Trophoblast cell (in vitro differentiated cells and primary cell): ENCODE results near the gene TTI1.

Experiments
- DNase-seq, 2 donors: peaks; one replicate each; pipeline ENCODE4 v3.0.0-alpha.2; 2016
- H2AFZ ChIP-seq: 2 replicates; pipeline ENCODE4 v1.6.1; 2013; ENCODE audit warnings: low read length, moderate library complexity, mild to moderate bottlenecking; ENCODE audit not compliant: insufficient read depth, poor library complexity
- H2AK5ac ChIP-seq: 2 replicates; pipeline ENCODE4 v1.6.1; 2013; ENCODE audit warnings: mild to moderate bottlenecking, low read length
- H2BK120ac ChIP-seq: 2 replicates; pipeline ENCODE4 v1.6.1; 2013; ENCODE audit warnings: low read length, mild to moderate bottlenecking, moderate library complexity; ENCODE audit not compliant: insufficient read depth, poor library complexity
- H2BK12ac ChIP-seq: 2 replicates; pipeline ENCODE4 v1.6.1; 2013; ENCODE audit warnings: mild to moderate bottlenecking, low read length, moderate library complexity
- H2BK5ac ChIP-seq: 2 replicates; pipeline ENCODE4 v1.6.1; 2013; ENCODE audit warnings: low read length, low read depth, moderate library complexity, mild to moderate bottlenecking; ENCODE audit not compliant: poor library complexity
- H3K14ac ChIP-seq: 2 replicates; pipeline ENCODE4 v1.6.1; 2013; ENCODE audit warnings: mild to moderate bottlenecking, low read length
- H3K18ac ChIP-seq: 2 replicates; pipeline ENCODE4 v1.6.1; 2013; ENCODE audit warnings: mild to moderate bottlenecking, low read length
- H3K23ac ChIP-seq: 2 replicates; pipeline ENCODE4 v1.6.1; 2013; ENCODE audit warnings: low read length
- H3K27ac ChIP-seq: 2 replicates; pipeline ENCODE4 v1.5.1; 2013; ENCODE audit warnings: low read depth, mild to moderate bottlenecking, inconsistent platforms, low read length, moderate library complexity
- H3K27me3 ChIP-seq: 2 replicates; pipeline ENCODE4 v1.6.1; 2013; ENCODE audit warnings: inconsistent platforms, mild to moderate bottlenecking, low read length, moderate library complexity; ENCODE audit not compliant: insufficient read depth
- H3K36me3 ChIP-seq, 2 experiments: 1 replicate in 1 of 2; 2 replicates in 1 of 2; pipeline ENCODE4 v1.6.1; 2013; ENCODE audit warnings: low read length in 2 of 2, mild to moderate bottlenecking in 2 of 2, moderate library complexity in 1 of 2; ENCODE audit not compliant: insufficient read depth in 2 of 2, control insufficient read depth in 1 of 2
- H3K4ac ChIP-seq: 2 replicates; pipeline ENCODE4 v1.6.1; 2013; ENCODE audit warnings: low read depth, mild to moderate bottlenecking, low read length, moderate library complexity
- H3K4me1 ChIP-seq, 2 experiments: 1 replicate in 1 of 2; 2 replicates in 1 of 2; pipeline ENCODE4 v1.6.1; 2013; ENCODE audit warnings: low read length in 2 of 2, mild to moderate bottlenecking in 2 of 2, moderate library complexity in 1 of 2; ENCODE audit not compliant: insufficient read depth in 2 of 2, control insufficient read depth in 1 of 2
- H3K4me2 ChIP-seq: 2 replicates; pipeline ENCODE4 v1.6.1; 2013; ENCODE audit warnings: inconsistent platforms, mild to moderate bottlenecking, low read length, moderate library complexity
- H3K4me3 ChIP-seq: 2 replicates; pipeline ENCODE4 v1.5.1; 2013; ENCODE audit warnings: mild to moderate bottlenecking, low read depth, low read length, inconsistent platforms
- H3K79me1 ChIP-seq: one replicate; pipeline ENCODE4 v1.6.1; 2013; ENCODE audit warnings: low read length
- H3K79me2 ChIP-seq: 2 replicates; pipeline ENCODE4 v1.6.1; 2013; ENCODE audit warnings: low read length, mild to moderate bottlenecking; ENCODE audit not compliant: control insufficient read depth, insufficient read depth, poor library complexity
- H3K9ac ChIP-seq: 2 replicates; pipeline ENCODE4 v1.6.1; 2013; ENCODE audit warnings: mild to moderate bottlenecking, low read length
- H3K9me3 ChIP-seq: 2 replicates; pipeline ENCODE4 v1.6.1; 2013; ENCODE audit warnings: low read depth, mild to moderate bottlenecking, control low read depth, inconsistent platforms, low read length; ENCODE audit not compliant: insufficient read depth
- H4K12ac ChIP-seq: 2 replicates; pipeline ENCODE4 v1.6.1; 2013; ENCODE audit warnings: low read depth, mild to moderate bottlenecking, low read length, moderate library complexity
- H4K8ac ChIP-seq: 2 replicates; pipeline ENCODE4 v1.6.1; 2013; ENCODE audit warnings: low read depth, mild to moderate bottlenecking, low read length, moderate library complexity
- H4K91ac ChIP-seq: one replicate; pipeline ENCODE4 v1.6.1; 2013; ENCODE audit warnings: low read depth, mild to moderate bottlenecking, low read length, moderate library complexity
- WGBS: extraction: QIAGEN DNeasy Blood & Tissue Kit; methylation state at CpG from one replicate; pipeline ENCODE4 v1.1.7; 2013; ENCODE audit warnings: missing lambda C conversion rate; ENCODE audit not compliant: insufficient read length, insufficient coverage; ENCODE audit errors: extremely low coverage; 5-methylcytosine and 5-hydroxymethylcytosine counted together

Gene TTI1

DNA sequence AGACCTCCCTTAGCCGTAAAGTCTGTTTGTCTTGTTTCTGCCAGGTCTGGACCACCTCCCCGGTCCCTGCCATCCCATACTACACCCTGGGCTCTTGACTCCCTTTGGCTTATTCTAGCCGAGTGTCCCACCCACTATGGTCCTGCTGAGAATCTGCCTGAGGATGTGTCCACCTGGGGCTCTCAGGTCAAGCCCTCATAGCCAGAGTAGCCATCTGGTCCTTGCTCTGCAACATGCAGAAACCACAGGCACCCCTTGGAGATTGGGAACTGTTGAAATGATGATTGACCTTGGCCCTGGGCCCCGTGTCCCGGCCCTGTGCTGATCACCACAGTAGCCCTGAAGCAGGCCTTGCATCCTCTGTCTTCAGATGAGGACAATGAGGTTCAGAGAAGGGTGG, 86.3 kb downstream of the TTI1 start:
- Histone ChIP-seq H3K27ac (no peak overlapping the region), H3K4ac (no peak overlapping the region), H4K12ac (no peak overlapping the region), H3K18ac (no peak overlapping the region), H3K79me2 (no peaks in the 10 kb centered on the region), H4K91ac (no peak overlapping the region), H3K4me1 (no peaks in the 10 kb centered on the region), H3K79me1 (no peaks in the 10 kb centered on the region), H2AK5ac (no peak overlapping the region), H3K36me3 (no peaks in the 10 kb centered on the region), H3K4me2 (no peak overlapping the region), H3K4me3 (no peak overlapping the region), H3K27me3 (no peaks in the 10 kb centered on the region), H2BK120ac (no peak overlapping the region), H4K8ac (no peak overlapping the region), H3K23ac (no peak overlapping the region), H3K9me3 (no peaks in the 10 kb centered on the region), H2BK12ac (no peak overlapping the region), H2AFZ (no peak overlapping the region), H3K9ac (no peak overlapping the region), H3K14ac (no peak overlapping the region), H2BK5ac (no peak overlapping the region)
- DNase-seq = no peak
- WGBS = no CpG with 5 or more reads among the region's 5 CpGs

DNA sequence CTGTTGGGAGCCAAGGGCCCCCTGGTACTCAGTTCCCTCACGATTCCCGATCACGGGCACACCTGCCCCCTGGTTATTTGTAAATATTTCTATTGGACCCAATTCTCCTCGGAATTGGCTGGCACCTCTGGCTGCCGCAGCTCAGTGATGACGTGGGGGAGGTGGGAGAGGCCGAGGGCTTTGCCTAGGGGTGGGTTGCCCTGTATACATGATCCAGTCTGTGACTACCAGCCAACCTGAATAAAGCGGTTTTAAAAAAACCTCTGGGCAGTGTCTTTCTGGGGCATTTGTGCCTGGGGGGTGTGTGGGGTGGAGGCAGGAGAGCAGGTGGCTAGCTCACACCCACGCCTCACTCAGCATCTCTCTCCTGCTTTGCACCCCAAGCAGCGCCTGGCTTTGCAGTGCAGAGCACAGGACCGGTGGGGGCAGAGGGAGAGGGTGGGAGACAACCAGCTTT, 88.1 kb downstream of the TTI1 start:
- no CpG with 5 or more reads among the region's 11 CpGs for WGBS

DNA sequence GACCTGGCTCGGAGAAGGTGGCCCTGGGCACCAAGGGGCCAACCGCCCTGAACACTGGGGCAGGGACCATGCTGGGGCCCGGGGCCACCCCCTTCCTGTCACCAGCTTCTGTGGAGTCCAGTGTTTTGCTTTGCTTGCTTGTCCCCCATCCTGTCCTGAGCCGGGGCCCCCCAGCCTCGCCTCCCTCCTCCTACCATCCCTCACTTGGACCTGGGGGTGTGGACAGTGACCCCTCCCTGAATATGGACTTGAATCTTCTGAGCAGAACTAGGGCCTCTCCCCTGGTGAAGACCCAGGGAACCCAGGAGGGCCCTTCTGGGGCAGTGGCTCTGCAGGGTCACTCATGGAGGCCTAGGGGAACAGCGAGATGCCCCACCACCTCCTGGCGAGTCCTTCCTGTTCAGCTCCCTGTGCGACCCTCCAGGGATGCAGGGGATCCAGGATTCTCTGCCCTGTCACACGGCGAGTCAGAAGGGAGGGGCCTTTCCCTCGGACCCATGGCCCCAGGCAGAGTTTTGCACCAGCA, 88.7 kb downstream of the TTI1 start:
- Histone ChIP-seq H3K36me3 (no peaks in the 10 kb centered on the region), H3K23ac (no peak overlapping the region), H3K14ac (no peak overlapping the region), H3K4ac (no peak overlapping the region), H2BK12ac (no peak overlapping the region), H3K79me2 (no peaks in the 10 kb centered on the region), H2BK5ac (no peak overlapping the region), H3K9ac (no peak overlapping the region), H3K18ac (no peak overlapping the region), H3K27me3 (no peaks in the 10 kb centered on the region), H3K4me1 (no peaks in the 10 kb centered on the region), H4K91ac (no peak overlapping the region), H3K27ac (no peak overlapping the region), H4K12ac (no peak overlapping the region), H2BK120ac (no peak overlapping the region), H3K4me2 (no peak overlapping the region), H4K8ac (no peak overlapping the region), H3K79me1 (no peaks in the 10 kb centered on the region), H3K4me3 (no peak overlapping the region), H3K9me3 (peaks cover 3% of the 10 kb centered on the region), H2AFZ (no peak overlapping the region), H2AK5ac (no peak overlapping the region)
- WGBS = no CpG with 5 or more reads among the region's 11 CpGs
- no peak for DNase-seq

More for the DNA sequence above, 88.1 kb downstream of the TTI1 start:
- Histone ChIP-seq H3K36me3 (no peaks in the 10 kb centered on the region), H3K18ac (no peak overlapping the region), H2BK120ac (no peak overlapping the region), H3K9me3 (peaks cover 3% of the 10 kb centered on the region), H3K79me1 (no peaks in the 10 kb centered on the region), H3K27me3 (no peaks in the 10 kb centered on the region), H4K91ac (no peak overlapping the region), H2BK12ac (no peak overlapping the region), H3K79me2 (no peaks in the 10 kb centered on the region), H3K27ac (no peak overlapping the region), H3K4me2 (no peak overlapping the region), H3K14ac (no peak overlapping the region), H3K9ac (no peak overlapping the region), H3K23ac (no peak overlapping the region), H2BK5ac (no peak overlapping the region), H2AK5ac (no peak overlapping the region), H4K12ac (no peak overlapping the region), H2AFZ (no peak overlapping the region), H4K8ac (no peak overlapping the region), H3K4ac (no peak overlapping the region), H3K4me1 (no peaks in the 10 kb centered on the region), H3K4me3 (no peak overlapping the region)
- no peak for DNase-seq

DNA sequence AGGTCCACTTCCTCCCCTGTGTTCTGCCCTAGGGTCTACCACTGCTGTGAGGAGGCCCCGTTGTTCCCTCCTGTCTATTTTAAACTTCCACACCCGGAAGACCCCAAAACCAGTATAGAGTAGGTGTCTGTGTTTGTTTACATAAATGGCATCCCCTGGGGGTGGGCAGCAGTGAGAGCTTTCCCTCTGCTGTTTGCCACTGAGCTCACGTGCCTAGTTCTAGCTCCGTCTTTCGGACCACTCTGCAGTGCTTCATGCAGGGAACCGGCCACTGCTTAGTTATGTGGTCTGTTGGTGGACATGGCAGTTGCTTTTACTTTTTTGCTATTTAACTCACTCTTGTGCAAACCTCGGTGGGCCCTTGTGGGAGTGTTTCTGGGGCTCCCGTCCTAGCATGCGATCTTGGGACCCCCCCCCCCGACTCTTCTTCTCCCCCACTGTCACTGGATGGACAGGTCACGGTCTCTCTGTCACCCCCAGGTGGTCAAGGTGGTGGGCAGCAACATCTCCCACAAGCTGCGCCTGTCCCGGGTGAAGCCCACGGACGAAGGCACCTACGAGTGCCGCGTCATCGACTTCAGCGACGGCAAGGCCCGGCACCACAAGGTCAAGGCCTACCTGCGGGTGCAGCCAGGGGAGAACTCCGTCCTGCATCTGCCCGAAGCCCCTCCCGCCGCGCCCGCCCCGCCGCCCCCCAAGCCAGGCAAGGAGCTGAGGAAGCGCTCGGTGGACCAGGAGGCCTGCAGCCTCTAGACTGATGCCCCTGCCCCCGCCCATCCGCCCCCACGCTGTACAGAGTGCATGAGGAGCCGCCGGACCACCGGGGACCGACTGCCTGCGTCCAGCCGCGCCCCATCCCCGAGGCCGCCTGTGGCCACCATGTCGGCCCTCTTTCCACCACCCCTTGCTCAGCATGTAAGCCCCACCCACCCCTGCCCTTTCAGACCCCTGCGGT, 89.5 kb downstream of the TTI1 start:
- no peaks in the 10 kb centered on the region for H3K4me1 ChIP-seq
- H4K91ac ChIP-seq = no peak overlapping the region
- no CpG with 5 or more reads among the region's 47 CpGs for WGBS
- no peak overlapping the region for H3K14ac ChIP-seq
- H3K18ac ChIP-seq = no peak overlapping the region
- no peak overlapping the region for H2AFZ ChIP-seq
- no peak overlapping the region for H3K4ac ChIP-seq
- H3K4me2 ChIP-seq = no peak overlapping the region
- H3K27me3 ChIP-seq = no peaks in the 10 kb centered on the region
- no peaks in the 10 kb centered on the region for H3K79me2 ChIP-seq
- H3K79me1 ChIP-seq = no peaks in the 10 kb centered on the region
- H2AK5ac ChIP-seq = no peak overlapping the region
- no peak overlapping the region for H4K12ac ChIP-seq
- no peak overlapping the region for H3K4me3 ChIP-seq
- no peak overlapping the region for H3K27ac ChIP-seq
- no peak overlapping the region for H2BK120ac ChIP-seq
- no peaks in the 10 kb centered on the region for H3K36me3 ChIP-seq
- H2BK12ac ChIP-seq = no peak overlapping the region
- H4K8ac ChIP-seq = no peak overlapping the region
- H2BK5ac ChIP-seq = no peak overlapping the region
- peaks cover 3% of the 10 kb centered on the region for H3K9me3 ChIP-seq
- no peak overlapping the region for H3K9ac ChIP-seq
- H3K23ac ChIP-seq = no peak overlapping the region
- DNase-seq = no peak
